ENCODE results near the gene GNG11.

The GNG11 gene

DNA sequence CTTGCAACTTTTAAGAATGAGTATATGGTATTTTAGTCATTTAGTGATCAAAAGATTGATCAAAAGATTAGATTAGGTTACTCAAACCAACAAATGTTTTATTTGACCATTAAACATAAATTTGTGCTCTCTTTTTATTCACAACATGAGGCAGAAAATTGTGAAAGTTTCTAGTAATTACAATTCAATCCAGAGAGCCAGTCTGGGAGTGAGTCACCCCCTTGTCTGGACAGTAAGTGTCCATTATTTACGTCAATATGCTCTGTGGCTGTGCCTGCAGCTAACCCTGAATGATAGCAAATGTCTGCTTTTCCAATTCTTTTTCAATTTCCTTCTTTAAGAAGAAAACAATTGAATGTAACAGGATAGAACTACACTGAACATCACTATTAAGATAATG lies 27.9 kb downstream of the GNG11 start:
- no peak for DNase-seq

- no peak for DNase-seq
Measured at GRCh38 chr7:93955304-93955703, 33.8 kb downstream of the GNG11 start.

DNA sequence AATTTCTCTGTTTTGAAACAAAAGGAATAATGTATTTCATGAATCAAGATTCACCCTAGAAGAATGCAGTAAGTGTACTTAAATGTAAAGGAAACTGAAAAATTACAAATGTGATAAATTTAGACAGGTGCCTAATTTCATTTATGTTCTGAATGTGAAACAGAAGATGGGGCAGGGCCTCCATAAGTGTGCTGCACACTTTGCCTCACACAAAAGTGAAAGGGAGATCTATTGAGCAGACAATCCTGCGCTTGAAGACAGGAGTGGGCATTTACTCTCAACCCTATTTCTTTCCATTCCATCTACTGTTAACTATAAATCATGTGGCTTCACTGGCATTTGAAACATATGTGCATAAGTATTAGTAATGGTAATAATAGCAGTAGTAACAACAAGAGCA lies 36.2 kb downstream of the GNG11 start:
- no peak for DNase-seq

DNA sequence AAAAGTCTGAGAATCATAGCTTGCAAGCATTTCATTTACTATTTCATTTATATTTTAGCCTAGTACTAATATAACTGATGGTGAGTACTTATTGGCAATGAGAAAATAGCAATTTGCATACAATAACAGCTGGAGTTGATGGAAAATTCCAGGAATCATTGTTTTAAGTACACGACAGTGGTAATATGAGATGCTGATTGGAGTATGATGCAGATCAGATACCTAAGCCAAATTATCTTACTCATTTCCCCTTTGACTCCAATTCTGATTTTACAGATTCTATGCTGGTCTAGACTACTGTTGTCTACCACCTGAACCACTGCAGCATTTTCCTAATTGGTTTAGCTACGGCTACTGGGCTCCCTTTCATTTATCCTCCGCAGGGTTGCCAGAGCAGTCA lies 36.7 kb downstream of the GNG11 start:
- no peak for DNase-seq

GRCh38 chr7:93958651-93959050 lies 37.1 kb downstream of the GNG11 start:
- no peak for DNase-seq

GRCh38 chr7:93960986-93961385 lies 39.5 kb downstream of the GNG11 start:
- DNase-seq: no peak

DNA sequence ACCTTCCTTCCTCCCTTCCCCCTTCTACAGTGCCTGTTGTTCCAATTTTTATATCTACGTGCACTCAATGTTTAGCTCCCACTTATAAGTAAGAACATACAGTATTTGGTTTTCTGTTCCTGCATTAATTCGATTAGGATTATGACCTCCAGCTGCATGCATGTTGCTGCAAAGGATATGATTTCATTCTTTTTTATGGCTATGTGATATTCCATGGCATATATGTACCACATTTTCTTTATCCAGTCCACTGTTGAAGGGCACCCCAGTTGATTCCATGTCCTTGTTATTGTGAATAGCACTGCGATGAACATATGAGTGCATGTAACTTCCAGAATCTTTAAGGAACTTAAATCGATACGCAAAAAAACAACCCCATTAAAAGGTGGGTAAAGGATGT lies 42.7 kb downstream of the GNG11 start:
- DNase-seq: no peak

GRCh38 chr7:93964813-93965212 lies 43.3 kb downstream of the GNG11 start:
- no peak for DNase-seq

GRCh38 chr7:93968911-93969620 lies 47.5 kb downstream of the GNG11 start:
- no peak for DNase-seq

DNA sequence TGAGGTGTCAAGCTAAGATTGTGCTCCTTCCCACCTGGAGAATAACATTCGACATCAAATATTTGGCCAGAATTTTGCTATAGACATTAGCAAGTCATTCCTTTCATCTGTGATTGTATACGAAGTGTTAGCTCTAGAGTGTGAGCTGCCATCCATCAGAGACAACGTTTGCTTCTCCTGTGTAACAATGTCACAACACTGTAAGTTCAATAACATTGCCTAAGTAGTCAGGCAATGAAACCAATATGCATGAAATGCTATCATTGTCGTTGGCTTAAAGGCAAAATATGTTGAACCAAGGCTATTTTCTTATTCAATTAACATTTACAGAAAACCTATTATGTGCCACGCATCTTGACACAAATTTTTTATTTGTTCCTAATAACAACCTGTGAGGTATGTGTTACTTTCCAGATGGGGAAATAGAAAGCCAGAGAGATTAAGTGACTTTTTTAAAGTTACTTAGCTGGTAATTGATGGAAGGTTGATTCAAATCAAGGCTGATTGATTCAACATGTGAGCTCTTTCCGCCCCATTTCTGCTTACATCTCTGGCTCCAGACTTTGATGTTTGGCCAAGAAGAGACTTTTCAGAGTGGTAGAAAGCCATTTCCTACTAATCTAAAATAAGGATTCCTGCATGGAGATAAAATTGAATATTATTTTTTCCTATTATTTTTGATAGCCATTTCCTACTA lies 50.6 kb downstream of the GNG11 start:
- DNase-seq: no peak

- DNase-seq: no peak
Measured at GRCh38 chr7:93973134-93973533, 51.6 kb downstream of the GNG11 start.

DNA sequence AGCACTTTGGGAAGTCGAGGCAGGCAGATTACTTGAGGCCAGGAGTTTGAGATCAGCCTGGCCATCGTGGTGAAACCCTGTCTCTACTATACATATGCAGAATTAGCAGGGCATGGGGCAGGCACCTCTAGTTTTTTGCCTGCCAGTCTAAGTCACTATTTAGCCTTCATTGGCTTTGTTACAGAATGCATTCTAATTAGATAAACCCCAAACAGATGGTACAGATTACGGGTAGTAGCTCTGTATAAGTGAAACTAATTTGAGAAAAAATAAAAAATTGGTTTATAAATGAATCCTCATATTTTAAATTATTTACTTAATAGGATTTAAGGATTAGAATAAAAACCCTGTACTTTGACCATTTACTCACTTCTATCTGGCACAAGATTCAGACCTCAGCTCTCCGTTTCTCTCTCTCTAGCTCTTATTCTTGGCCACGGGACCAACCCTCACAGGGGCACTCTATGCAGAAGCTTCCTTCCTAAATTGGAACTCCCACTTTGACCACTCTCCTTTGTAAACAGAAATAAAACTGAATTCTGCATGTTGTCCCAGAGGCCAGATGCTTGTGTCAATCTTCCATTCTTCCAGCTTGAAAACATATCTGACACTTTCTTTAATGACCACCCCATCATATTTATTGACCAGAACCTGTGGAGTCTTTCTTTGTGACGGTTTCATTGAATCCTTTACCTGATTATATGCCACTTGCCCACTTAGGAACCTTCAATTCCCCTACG lies 55.8 kb downstream of the GNG11 start:
- DNase-seq: no peak

Measured in activated CD4-positive, alpha-beta T cell treated with anti-CD3 and anti-CD28 coated beads for 1 hour (primary cell).